Small intestine (tissue), 7 donors: Measurements from ENCODE around the gene PDE1C. TPM values are rescaled to one million over a fixed set of nuclear protein-coding genes. Genes with fewer than 3 reads are reported as not detected.
A peak's percentile ranks its signal among the peaks of the same experiment; 100 is the strongest.

Source experiments
- DNase-seq, 2 donors: peaks; one replicate each; pipeline versions ENCODE4 v3.0.0 to v3.0.0-alpha.2; 2013
- FAIRE-seq: peaks from 2 replicates; lab custom pipeline; 2012; peaks lifted over from hg19 to GRCh38; lab: Jason Lieb, UNC
- H3K27ac ChIP-seq, 3 donors: one replicate each; pipeline ENCODE4 v1.5.1; 2013; ENCODE audit warnings: low read length in 2 of 3, mild to moderate bottlenecking in 2 of 3, control low read depth in 1 of 3, inconsistent platforms in 1 of 3, low read depth in 1 of 3, moderate library complexity in 1 of 3
- H3K27me3 ChIP-seq, 3 donors: one replicate each; pipeline ENCODE4 v1.6.1; 2013; ENCODE audit warnings: low read length in 3 of 3, inconsistent platforms in 1 of 3; ENCODE audit not compliant: control insufficient read depth in 3 of 3, insufficient read depth in 3 of 3
- H3K36me3 ChIP-seq, 3 donors: one replicate each; pipeline ENCODE4 v1.6.1; 2013; ENCODE audit warnings: low read length in 3 of 3, inconsistent platforms in 1 of 3, low read depth in 1 of 3, mild to moderate bottlenecking in 1 of 3, moderate library complexity in 1 of 3; ENCODE audit not compliant: control insufficient read depth in 3 of 3, insufficient read depth in 2 of 3
- H3K4me1 ChIP-seq, 3 donors: one replicate each; pipeline ENCODE4 v1.6.1; 2013; ENCODE audit warnings: low read length in 2 of 3, inconsistent platforms in 1 of 3, low read depth in 1 of 3, mild to moderate bottlenecking in 1 of 3, moderate library complexity in 1 of 3; ENCODE audit not compliant: control insufficient read depth in 3 of 3, insufficient read depth in 2 of 3
- H3K4me3 ChIP-seq, 3 donors: one replicate each; pipeline ENCODE4 v1.5.1; 2013; ENCODE audit warnings: low read length in 3 of 3, control low read depth in 1 of 3, inconsistent platforms in 1 of 3, low read depth in 1 of 3, mild to moderate bottlenecking in 1 of 3, moderate library complexity in 1 of 3
- H3K9me3 ChIP-seq, 2 donors: one replicate each; pipeline ENCODE4 v1.6.1; 2013; ENCODE audit warnings: low read depth in 1 of 2, low read length in 1 of 2; ENCODE audit not compliant: control insufficient read depth in 2 of 2, insufficient read depth in 1 of 2
- WGBS, 3 donors: extraction: QIAGEN DNeasy Blood & Tissue Kit; methylation state at CpG; one replicate each; pipeline ENCODE4 v1.1.7; 2013; 5-methylcytosine and 5-hydroxymethylcytosine counted together
- polyA plus RNA-seq, 4 donors: library from polyadenylated mRNA; stranded (reverse) in 3 of 4; unstranded in 1 of 4; fragments of 200-250 nt in 3 of 4; fragments of 120-200 nt in 1 of 4; gene quantifications; one replicate each; pipeline versions ENCODE4 v1.2.1 to v1.2.3, GENCODE V29; 2013
- donor health status: healthy with polysubstance abuse.
- donor health status: control.
- donor health status: control.
- donor health status: Bipolar disorder and iron deficiency.
- donor health status: healthy.

PDE1C gene
- polyA plus RNA-seq, 4 donors, result 0.22 to 1.8 (median 0.66) TPM

- Histone ChIP-seq H3K27ac (no peak overlapping the region), H3K27me3 (no peaks in the 10 kb centered on the region), H3K9me3 (no peaks in the 10 kb centered on the region), H3K4me1 (no peaks in the 10 kb centered on the region), H3K4me3 (no peak overlapping the region), H3K36me3 (no peaks in the 10 kb centered on the region)
- DNase-seq (no peak), FAIRE-seq (no peak)
- 81 to 92% (median 85%) methylated on average over 3 of the region's 3 CpGs for WGBS, 3 donors
Observed at GRCh38 chr7:32047075-32047474, 23.1 kb downstream of the PDE1C start.

GRCh38 chr7:32045228-32045627, 25.0 kb downstream of the PDE1C start:
- FAIRE-seq (no peak), DNase-seq (no peak)
- no peaks in the 10 kb centered on the region for H3K9me3 ChIP-seq
- H3K4me1 ChIP-seq, result no peaks in the 10 kb centered on the region
- H3K27ac ChIP-seq, result no peak overlapping the region
- no peaks in the 10 kb centered on the region for H3K27me3 ChIP-seq
- no peaks in the 10 kb centered on the region for H3K36me3 ChIP-seq
- H3K4me3 ChIP-seq, result no peak overlapping the region

- DNase-seq, result no peak
- Histone ChIP-seq H3K27ac (no peak overlapping the region), H3K36me3 (no peaks in the 10 kb centered on the region), H3K9me3 (no peaks in the 10 kb centered on the region), H3K27me3 (no peaks in the 10 kb centered on the region), H3K4me1 (no peaks in the 10 kb centered on the region), H3K4me3 (no peak overlapping the region)
- FAIRE-seq, result no peak
- WGBS, 3 donors, result 63 to 76% (median 70%) methylated on average over 3 of the region's 3 CpGs
Observed at GRCh38 chr7:32044739-32045138, 25.5 kb downstream of the PDE1C start.

GRCh38 chr7:32043688-32044087, 26.5 kb downstream of the PDE1C start:
- WGBS, 3 donors, result 62 to 72% (median 67%) methylated on average over 3 of the region's 3 CpGs
- Histone ChIP-seq H3K9me3 (no peaks in the 10 kb centered on the region), H3K27ac (no peak overlapping the region), H3K27me3 (no peaks in the 10 kb centered on the region), H3K4me3 (no peak overlapping the region), H3K4me1 (no peaks in the 10 kb centered on the region), H3K36me3 (no peaks in the 10 kb centered on the region)
- DNase-seq (no peak), FAIRE-seq (no peak)

- Histone ChIP-seq H3K27me3 (no peaks in the 10 kb centered on the region), H3K9me3 (no peaks in the 10 kb centered on the region), H3K36me3 (no peaks in the 10 kb centered on the region), H3K4me3 (no peak overlapping the region), H3K4me1 (no peaks in the 10 kb centered on the region), H3K27ac (no peak overlapping the region)
- FAIRE-seq (no peak), DNase-seq (no peak)
- 80 to 85% (median 84%) methylated on average over 5 of the region's 5 CpGs for WGBS, 3 donors
Observed at GRCh38 chr7:32042900-32043299, 27.3 kb downstream of the PDE1C start.

- H3K9me3 ChIP-seq, result no peaks in the 10 kb centered on the region
- 69 to 72% (median 69%) methylated on average over 6 of the region's 6 CpGs for WGBS, 3 donors
- no peaks in the 10 kb centered on the region for H3K4me1 ChIP-seq
- H3K36me3 ChIP-seq, result no peaks in the 10 kb centered on the region
- no peak overlapping the region for H3K4me3 ChIP-seq
- peak in 1 of 2 donors; percentile 39 for DNase-seq
- H3K27me3 ChIP-seq, result no peaks in the 10 kb centered on the region
- no peak overlapping the region for H3K27ac ChIP-seq
- no peak for FAIRE-seq
Observed at GRCh38 chr7:32039000-32039756, 31.0 kb downstream of the PDE1C start.

GRCh38 chr7:32037650-32038198, 32.5 kb downstream of the PDE1C start:
- DNase-seq (no peak), FAIRE-seq (no peak)
- H3K27me3 ChIP-seq, result no peaks in the 10 kb centered on the region
- H3K4me1 ChIP-seq, result no peaks in the 10 kb centered on the region
- no peak overlapping the region for H3K4me3 ChIP-seq
- H3K9me3 ChIP-seq, result no peaks in the 10 kb centered on the region
- no peak overlapping the region for H3K27ac ChIP-seq
- no peaks in the 10 kb centered on the region for H3K36me3 ChIP-seq

GRCh38 chr7:32036557-32036956, 33.6 kb downstream of the PDE1C start:
- WGBS, 3 donors, result 65 to 77% (median 73%) methylated on average over 2 of the region's 2 CpGs
- Histone ChIP-seq H3K36me3 (no peaks in the 10 kb centered on the region), H3K9me3 (no peaks in the 10 kb centered on the region), H3K27ac (no peak overlapping the region), H3K27me3 (no peaks in the 10 kb centered on the region), H3K4me3 (no peak overlapping the region), H3K4me1 (no peaks in the 10 kb centered on the region)
- FAIRE-seq (no peak), DNase-seq (no peak)

GRCh38 chr7:32034052-32034451, 36.2 kb downstream of the PDE1C start:
- Histone ChIP-seq H3K4me1 (no peaks in the 10 kb centered on the region), H3K4me3 (no peak overlapping the region), H3K27ac (no peak overlapping the region), H3K36me3 (no peaks in the 10 kb centered on the region), H3K27me3 (no peaks in the 10 kb centered on the region), H3K9me3 (no peaks in the 10 kb centered on the region)
- peak in 1 of 2 donors; percentile 53 for DNase-seq
- no peak for FAIRE-seq
- WGBS, 3 donors, result 47 to 76% (median 62%) methylated on average over 2 of the region's 2 CpGs
